OCI-LY1 (cell line): Measurements from ENCODE around the gene SCNN1B.

Experiments used
- CTCF ChIP-seq: fragments of 200-600 bp; sonication (generic), shearing (Covaris generic); IDR thresholded peaks from 2 replicates; pipeline ENCODE4 v1.5.1; 2017; ENCODE audit warnings: mild to moderate bottlenecking, antibody characterized with exemption, low read length, moderate library complexity, mixed read lengths
- EZH2 ChIP-seq: fragments of 200-600 bp; sonication (generic), shearing (Covaris generic); IDR thresholded peaks from 2 replicates; pipeline ENCODE4 v1.8.0; 2017; ENCODE audit warnings: borderline replicate concordance, mixed run types, mild to moderate bottlenecking, antibody characterized with exemption, low read length, moderate library complexity, mixed read lengths

GRCh38 chr16:23362460-23363317 is 60.6 kb downstream of the SCNN1B start:
- no peak for TF ChIP-seq CTCF
- TF ChIP-seq EZH2, result no peak
